Hepatocyte (in vitro differentiated cells): ENCODE measurements around the gene ASB15.

Experiments
- CTCF ChIP-seq: fragments of 200-600 bp; sonication (generic); IDR thresholded peaks from 2 replicates; pipeline ENCODE4 v1.5.1; 2016; ENCODE audit warnings: antibody characterized with exemption, mild to moderate bottlenecking; ENCODE audit not compliant: poor library complexity
- EZH2 ChIP-seq: fragments of 200-600 bp; sonication (generic); IDR thresholded peaks from 2 replicates; pipeline ENCODE4 v1.6.1; 2016; ENCODE audit warnings: antibody characterized with exemption, mild to moderate bottlenecking, borderline replicate concordance

GRCh38 chr7:123600876-123601275 is 745 bp upstream of the ASB15 start:
- TF ChIP-seq CTCF (no peak), EZH2 (no peak)
